ENCODE data around the gene KCNIP4.

GRCh38 chr4:21722157-21722839, 226.3 kb downstream of the KCNIP4 start:
- no peak for TF ChIP-seq CTCF (IDR thresholded peaks at IDR 0.05)
- no peak for TF ChIP-seq EZH2 (IDR thresholded peaks at IDR 0.05; ENCODE audit: borderline replicate concordance, insufficient read depth, low read depth, low read length, poor library complexity, severe bottlenecking)
